Brain microvascular endothelial cell (primary cell): Measurements from ENCODE around the gene TDRD5.

Experiments
- DNase-seq: peaks from one replicate; pipeline ENCODE4 v3.0.0-alpha.2; 2020
- H3K27ac ChIP-seq: fragments of 250-450 bp; sonication (Bioruptor Pico); 2 replicates; pipeline ENCODE4 v1.5.1; 2020; ENCODE audit warnings: mild to moderate bottlenecking, moderate library complexity
- H3K27me3 ChIP-seq: fragments of 250-450 bp; sonication (Bioruptor Pico); replicated peaks from 2 replicates; pipeline ENCODE4 v1.5.1; 2020; ENCODE audit warnings: mild to moderate bottlenecking
- H3K36me3 ChIP-seq: fragments of 250-450 bp; sonication (Bioruptor Pico); replicated peaks from 2 replicates; pipeline ENCODE4 v1.5.1; 2020; ENCODE audit warnings: mild to moderate bottlenecking
- H3K4me3 ChIP-seq: 2 replicates; pipeline ENCODE4 v1.5.1; 2011; ENCODE audit warnings: low read depth, mild to moderate bottlenecking, control low read depth, low read length, moderate library complexity
- in situ Hi-C: cut with HindIII; loops from 2 replicates; pipeline ENCODE4 v1.10.0; 2017; ENCODE audit warnings: low sequenced_read_pairs, low pct_ligation_motif_present
- TF ChIP-seq, protein P1 (sequence below): IDR thresholded peaks from 2 replicates; pipeline ENCODE4 v1.5.1; 2011; ENCODE audit warnings: low read depth, mild to moderate bottlenecking, moderate library complexity, low read length, control low read depth, inconsistent platforms; ENCODE audit errors: missing control alignments

TDRD5 gene, protein sequence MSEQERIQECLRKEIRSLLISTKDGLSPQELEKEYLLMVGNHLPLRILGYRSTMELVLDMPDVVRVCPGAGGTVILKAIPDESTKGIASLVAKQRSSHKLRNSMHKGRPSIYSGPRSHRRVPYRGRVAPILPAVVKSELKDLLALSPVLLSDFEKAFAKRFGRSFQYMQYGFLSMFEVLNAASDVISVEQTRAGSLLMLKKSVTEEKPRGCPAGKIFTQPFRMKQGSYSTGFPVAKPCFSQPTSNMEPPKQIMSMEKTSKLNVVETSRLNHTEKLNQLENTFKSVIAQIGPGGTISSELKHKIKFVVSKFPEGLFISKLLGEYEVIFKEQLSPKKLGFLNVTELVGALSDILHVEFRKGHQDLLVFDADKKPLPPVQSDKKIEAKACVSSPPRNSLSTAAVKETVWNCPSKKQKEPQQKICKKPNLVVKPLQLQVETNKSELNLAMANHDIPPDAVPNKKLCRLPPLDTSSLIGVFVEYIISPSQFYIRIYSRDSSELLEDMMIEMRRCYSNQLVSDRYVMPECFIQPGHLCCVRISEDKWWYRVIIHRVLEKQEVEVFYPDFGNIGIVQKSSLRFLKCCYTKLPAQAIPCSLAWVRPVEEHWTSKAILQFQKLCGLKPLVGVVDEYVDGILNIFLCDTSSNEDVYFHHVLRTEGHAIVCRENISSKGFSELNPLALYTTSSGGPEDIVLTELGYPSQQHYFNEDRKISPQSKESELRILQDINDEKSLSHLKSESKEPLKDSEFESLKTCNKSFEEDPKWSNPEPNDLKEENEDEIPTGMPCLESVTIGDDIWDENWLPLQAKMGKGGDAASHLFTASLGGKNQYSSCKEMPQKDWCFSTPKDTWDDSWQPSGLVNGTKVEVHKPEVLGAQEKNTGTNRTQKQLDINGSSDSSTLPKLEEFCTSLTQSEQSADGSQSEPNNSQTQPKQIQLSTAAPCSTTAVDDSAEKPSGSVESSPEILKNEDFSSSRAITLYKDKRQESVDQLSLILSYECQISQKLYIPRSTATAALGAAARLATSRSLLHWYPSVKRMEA

DNA sequence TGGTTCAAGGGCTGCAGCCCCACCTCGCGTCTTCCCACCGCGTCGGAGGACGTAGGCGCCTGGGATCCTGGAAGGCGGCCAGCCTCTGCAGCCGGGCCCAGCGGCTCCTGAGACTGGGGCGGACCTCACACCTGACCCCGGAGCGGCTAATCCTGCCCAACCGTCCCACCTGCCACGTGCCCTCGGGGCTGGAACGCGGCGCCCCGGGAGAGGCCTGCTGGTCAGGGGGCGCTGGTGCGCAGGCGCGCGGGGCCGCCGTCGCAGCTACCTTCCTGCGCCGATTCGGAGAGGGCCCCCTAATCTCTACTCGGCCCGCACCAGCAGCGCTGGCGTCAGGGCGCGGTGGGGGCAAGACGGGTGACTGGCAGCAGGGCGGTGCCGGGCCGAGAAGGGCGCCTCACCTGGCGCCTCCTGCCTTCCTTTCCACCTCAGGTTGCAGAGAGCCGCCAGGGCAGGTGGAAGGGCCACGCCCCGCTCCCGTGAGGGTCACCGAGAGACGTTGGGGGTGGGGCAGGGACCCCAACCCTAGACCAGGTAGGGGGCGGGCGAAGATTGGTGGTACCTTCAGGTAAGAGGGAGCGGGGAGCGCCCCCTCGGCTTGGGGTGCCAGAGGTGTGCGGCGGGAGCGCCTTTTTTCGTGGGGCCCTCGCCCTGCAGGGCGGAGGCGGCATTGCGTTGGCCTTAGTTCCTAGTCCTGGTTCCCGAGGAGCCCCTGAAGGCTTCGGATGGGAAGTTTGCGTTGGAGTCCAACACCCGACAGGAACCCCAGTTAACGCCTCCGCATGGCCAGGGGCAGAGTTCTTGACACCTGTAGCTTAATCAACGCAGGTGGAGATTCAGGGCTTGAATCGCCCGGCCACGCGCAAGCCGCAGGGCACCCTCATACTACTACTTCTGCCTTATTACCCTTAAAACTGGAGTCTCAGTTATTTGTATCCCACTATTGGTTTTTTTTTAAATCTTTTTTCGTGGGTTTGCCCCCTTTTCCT, at the start of gene TDRD5:
Gene TDRD5 (plus strand): TSS at position 241 of the 989 bp plus-strand sequence. CDS start 784 bp downstream, outside the sequence.
- in situ Hi-C loops = no loop called here
- no peak within 1 kb of the TSS for H3K27ac ChIP-seq
- TF ChIP-seq, protein P1, sequence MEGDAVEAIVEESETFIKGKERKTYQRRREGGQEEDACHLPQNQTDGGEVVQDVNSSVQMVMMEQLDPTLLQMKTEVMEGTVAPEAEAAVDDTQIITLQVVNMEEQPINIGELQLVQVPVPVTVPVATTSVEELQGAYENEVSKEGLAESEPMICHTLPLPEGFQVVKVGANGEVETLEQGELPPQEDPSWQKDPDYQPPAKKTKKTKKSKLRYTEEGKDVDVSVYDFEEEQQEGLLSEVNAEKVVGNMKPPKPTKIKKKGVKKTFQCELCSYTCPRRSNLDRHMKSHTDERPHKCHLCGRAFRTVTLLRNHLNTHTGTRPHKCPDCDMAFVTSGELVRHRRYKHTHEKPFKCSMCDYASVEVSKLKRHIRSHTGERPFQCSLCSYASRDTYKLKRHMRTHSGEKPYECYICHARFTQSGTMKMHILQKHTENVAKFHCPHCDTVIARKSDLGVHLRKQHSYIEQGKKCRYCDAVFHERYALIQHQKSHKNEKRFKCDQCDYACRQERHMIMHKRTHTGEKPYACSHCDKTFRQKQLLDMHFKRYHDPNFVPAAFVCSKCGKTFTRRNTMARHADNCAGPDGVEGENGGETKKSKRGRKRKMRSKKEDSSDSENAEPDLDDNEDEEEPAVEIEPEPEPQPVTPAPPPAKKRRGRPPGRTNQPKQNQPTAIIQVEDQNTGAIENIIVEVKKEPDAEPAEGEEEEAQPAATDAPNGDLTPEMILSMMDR = no peak
- no peak within 1 kb of the TSS for H3K4me3 ChIP-seq
- no peaks in the 10 kb centered on the region for H3K36me3 ChIP-seq
- H3K27me3 ChIP-seq = peaks cover 14% of the 10 kb centered on the region
- no peak for DNase-seq

DNA sequence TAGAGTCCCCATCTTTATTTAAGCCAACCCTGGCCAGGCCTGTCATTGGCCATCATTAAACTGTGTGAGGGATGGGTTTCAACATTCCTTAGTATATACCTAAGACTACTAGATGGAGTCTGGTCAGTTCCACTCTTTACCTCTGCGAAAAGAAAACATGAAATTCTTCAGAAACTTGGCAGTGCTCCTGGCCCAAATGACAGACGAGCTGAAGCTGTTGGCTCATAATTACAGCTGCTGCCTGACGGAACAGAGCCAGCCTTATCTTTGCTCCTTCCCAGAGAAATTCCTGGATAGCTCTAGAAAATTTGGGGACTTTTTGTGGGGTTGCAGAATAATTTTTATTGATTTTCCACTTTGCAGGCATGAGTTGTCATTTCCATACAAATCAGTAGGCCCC, 46.3 kb upstream of the TDRD5 start:
- no peak overlapping the region for H3K27ac ChIP-seq
- no peak overlapping the region for H3K4me3 ChIP-seq
- DNase-seq = no peak
- TF ChIP-seq, protein P1 = no peak
- H3K27me3 ChIP-seq = no peaks in the 10 kb centered on the region
- H3K36me3 ChIP-seq = no peaks in the 10 kb centered on the region
- in situ Hi-C loops = no loop called here

DNA sequence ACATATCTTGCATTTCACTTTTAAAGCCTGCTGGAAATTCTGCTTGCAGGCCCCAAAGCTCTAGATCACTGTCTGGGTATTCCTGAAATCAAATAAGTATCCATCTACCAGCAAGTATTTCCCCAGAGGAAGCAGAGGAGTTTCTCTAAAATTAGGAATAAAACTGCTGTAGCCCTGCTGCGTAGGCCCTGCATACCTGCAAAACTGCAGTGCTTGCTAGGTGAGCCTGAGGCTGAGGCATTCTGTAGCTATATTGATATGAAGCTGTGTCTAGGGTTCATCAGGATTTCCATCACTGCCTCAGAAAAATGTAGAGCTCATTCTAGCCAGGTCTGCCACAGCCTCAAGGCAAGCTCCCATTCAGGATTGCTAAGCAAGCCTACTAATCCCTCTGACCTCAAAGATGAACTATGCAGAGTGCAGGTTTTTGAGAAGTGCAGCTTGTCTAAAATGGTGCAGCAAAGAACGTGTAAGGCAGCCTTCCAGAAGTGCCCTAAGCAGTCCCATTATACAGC, 44.6 kb upstream of the TDRD5 start:
- TF ChIP-seq, protein P1 = no peak

DNA sequence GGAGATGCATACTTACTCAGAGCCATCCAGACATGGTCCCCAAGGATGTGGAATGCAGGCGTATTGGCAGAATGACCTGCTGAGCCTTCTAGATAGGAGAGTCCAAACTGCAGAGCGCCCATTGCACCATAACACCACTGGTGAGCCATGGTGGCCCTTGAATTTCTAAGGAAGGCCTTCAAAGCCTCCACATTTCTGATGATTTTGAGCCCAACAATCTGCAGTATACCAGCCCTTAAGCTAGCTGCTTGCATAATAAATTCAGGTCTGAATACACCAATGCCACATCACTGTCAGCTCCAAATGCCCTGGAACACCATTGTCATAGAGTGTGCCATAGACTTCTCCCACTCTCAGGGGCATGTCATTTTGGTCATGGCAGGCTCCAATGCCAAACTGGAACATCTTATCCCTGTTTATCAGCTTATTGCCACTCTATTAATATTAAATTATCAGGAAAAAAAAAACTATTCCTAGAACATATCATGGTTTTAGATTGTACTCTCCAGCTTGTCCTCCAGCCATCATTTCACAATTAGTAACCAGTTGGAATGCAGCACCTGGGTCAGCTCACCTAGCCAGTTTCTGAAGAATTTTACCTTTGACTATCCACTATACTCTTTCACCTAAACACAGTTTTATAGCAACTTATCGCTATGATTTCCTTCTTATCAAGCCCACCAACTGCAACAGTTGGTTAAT, 42.8 kb upstream of the TDRD5 start:
- Histone ChIP-seq H3K27me3 (no peaks in the 10 kb centered on the region), H3K36me3 (no peaks in the 10 kb centered on the region), H3K4me3 (no peak overlapping the region), H3K27ac (no peak overlapping the region)
- in situ Hi-C loops = no loop called here
- TF ChIP-seq, protein P1 = no peak
- DNase-seq = no peak

More for the DNA sequence above, 44.6 kb upstream of the TDRD5 start:
- H3K36me3 ChIP-seq = no peaks in the 10 kb centered on the region
- no peak overlapping the region for H3K4me3 ChIP-seq
- no peaks in the 10 kb centered on the region for H3K27me3 ChIP-seq
- no peak for DNase-seq
- H3K27ac ChIP-seq = no peak overlapping the region
- in situ Hi-C loops = no loop called here
